HEK293 (cell line): ENCODE data around the gene IRF3.

Source experiments
- CTCF ChIA-PET: fragments of 350-600 bp; formaldehyde crosslinking; extraction: SDS; loops from one replicate; lab custom pipeline; 2021; ENCODE audit warnings: antibody characterized with exemption; lab: Yijun Ruan, JAX
- POLR2A ChIA-PET: fragments of 300-600 bp; formaldehyde crosslinking; extraction: SDS; loops from one replicate; lab custom pipeline; 2020; ENCODE audit warnings: antibody characterized with exemption, inconsistent platforms; lab: Yijun Ruan, JAX
- H3K27ac ChIP-seq: fragments of 200-500 bp; sonication (Bioruptor generic); 2 replicates; pipeline ENCODE4 v1.5.1; 2014; ENCODE audit warnings: low read depth, low read length, control low read depth, inconsistent platforms; ENCODE audit errors: extremely low read depth
- H3K36me3 ChIP-seq, 2 experiments: fragments of 200-500 bp in 1 of 2; sonication (Bioruptor generic) in 1 of 2; 1 replicate in 1 of 2; 2 replicates in 1 of 2; pipeline ENCODE4 v1.5.1; 2014 to 2017; ENCODE audit warnings: inconsistent platforms in 2 of 2, low read length in 2 of 2; ENCODE audit not compliant: control insufficient read depth in 2 of 2, insufficient read depth in 1 of 2
- H3K4me1 ChIP-seq: fragments of 200-500 bp; sonication (Bioruptor generic); 2 replicates; pipeline ENCODE4 v1.5.1; 2014; ENCODE audit warnings: mild to moderate bottlenecking, low read length, inconsistent platforms; ENCODE audit not compliant: control insufficient read depth, insufficient read depth
- H3K4me3 ChIP-seq: 2 replicates; pipeline ENCODE4 v1.5.1; 2011; ENCODE audit warnings: low read depth, mild to moderate bottlenecking, control low read depth, low read length, moderate library complexity
- H3K9me3 ChIP-seq: fragments of 200-500 bp; sonication (Bioruptor generic); 2 replicates; pipeline ENCODE4 v1.5.1; 2014; ENCODE audit warnings: low read depth, low read length, inconsistent platforms; ENCODE audit not compliant: control insufficient read depth, insufficient read depth
- FEZF1 ChIP-seq: fragments of 450-650 bp; formaldehyde crosslinking; IDR thresholded peaks from 2 replicates; pipeline ENCODE4 v1.5.1; 2016; ENCODE audit warnings: missing biosample characterization, missing genetic modification characterization
- GFI1B ChIP-seq: fragments of 450-650 bp; formaldehyde crosslinking; IDR thresholded peaks from 2 replicates; pipeline ENCODE4 v1.5.1; 2016; ENCODE audit warnings: missing biosample characterization, missing genetic modification characterization
- KLF7 ChIP-seq: fragments of 450-650 bp; formaldehyde crosslinking; IDR thresholded peaks from 2 replicates; pipeline ENCODE4 v1.5.1; 2016; ENCODE audit warnings: missing biosample characterization, missing genetic modification characterization, borderline replicate concordance
- KLF8 ChIP-seq: fragments of 450-650 bp; formaldehyde crosslinking; IDR thresholded peaks from 2 replicates; pipeline ENCODE4 v1.5.1; 2016; ENCODE audit warnings: missing biosample characterization, missing genetic modification characterization
- KLF9 ChIP-seq: fragments of 450-650 bp; formaldehyde crosslinking; IDR thresholded peaks from 2 replicates; pipeline ENCODE4 v1.5.1; 2016; ENCODE audit warnings: missing biosample characterization, missing genetic modification characterization, low read depth
- OSR2 ChIP-seq: fragments of 450-650 bp; formaldehyde crosslinking; IDR thresholded peaks from 2 replicates; pipeline ENCODE4 v1.5.1; 2016; ENCODE audit warnings: missing biosample characterization, missing genetic modification characterization
- PRDM1 ChIP-seq: fragments of 450-650 bp; formaldehyde crosslinking; IDR thresholded peaks from 2 replicates; pipeline ENCODE4; 2016; ENCODE audit warnings: missing biosample characterization, missing genetic modification characterization
- SCRT1 ChIP-seq: fragments of 450-650 bp; formaldehyde crosslinking; IDR thresholded peaks from 2 replicates; pipeline ENCODE4 v1.5.1; 2016; ENCODE audit warnings: missing biosample characterization, missing genetic modification characterization, borderline replicate concordance
- ZBTB21 ChIP-seq: fragments of 450-650 bp; formaldehyde crosslinking; IDR thresholded peaks from 2 replicates; pipeline ENCODE4 v1.5.1; 2017; ENCODE audit warnings: missing biosample characterization, missing genetic modification characterization
- ZFP37 ChIP-seq: fragments of 450-650 bp; formaldehyde crosslinking; IDR thresholded peaks from 2 replicates; pipeline ENCODE4 v1.5.1; 2016; ENCODE audit warnings: missing biosample characterization, missing genetic modification characterization
- ZNF133 ChIP-seq: fragments of 450-650 bp; formaldehyde crosslinking; IDR thresholded peaks from 2 replicates; pipeline ENCODE4 v1.5.1; 2016; ENCODE audit warnings: missing biosample characterization, missing genetic modification characterization
- ZNF2 ChIP-seq: fragments of 450-650 bp; formaldehyde crosslinking; IDR thresholded peaks from 2 replicates; pipeline ENCODE4 v1.5.1; 2016; ENCODE audit warnings: missing biosample characterization, missing genetic modification characterization
- ZNF398 ChIP-seq: fragments of 450-650 bp; formaldehyde crosslinking; IDR thresholded peaks from 2 replicates; pipeline ENCODE4 v1.5.1; 2017; ENCODE audit warnings: missing biosample characterization, missing genetic modification characterization
- ZNF416 ChIP-seq: fragments of 450-650 bp; formaldehyde crosslinking; IDR thresholded peaks from 2 replicates; pipeline ENCODE4 v1.5.1; 2016; ENCODE audit warnings: missing biosample characterization, missing genetic modification characterization
- ZNF473 ChIP-seq: fragments of 450-650 bp; formaldehyde crosslinking; IDR thresholded peaks from 2 replicates; pipeline ENCODE4 v1.5.1; 2017; ENCODE audit warnings: missing biosample characterization, missing genetic modification characterization
- ZNF501 ChIP-seq: fragments of 450-650 bp; formaldehyde crosslinking; IDR thresholded peaks from 2 replicates; pipeline ENCODE4 v1.5.1; 2016; ENCODE audit warnings: missing biosample characterization, missing genetic modification characterization
- ZNF514 ChIP-seq: fragments of 450-650 bp; formaldehyde crosslinking; IDR thresholded peaks from 2 replicates; pipeline ENCODE4 v1.5.1; 2016; ENCODE audit warnings: missing biosample characterization, missing genetic modification characterization
- ZNF629 ChIP-seq: fragments of 450-650 bp; formaldehyde crosslinking; IDR thresholded peaks from 2 replicates; pipeline ENCODE4 v1.5.1; 2017; ENCODE audit warnings: missing biosample characterization, missing genetic modification characterization
- ZNF658 ChIP-seq: fragments of 450-650 bp; formaldehyde crosslinking; IDR thresholded peaks from 2 replicates; pipeline ENCODE4; 2016; ENCODE audit warnings: missing biosample characterization, missing genetic modification characterization
- ZNF670 ChIP-seq: fragments of 450-650 bp; formaldehyde crosslinking; IDR thresholded peaks from 2 replicates; pipeline ENCODE4 v1.5.1; 2016; ENCODE audit warnings: missing biosample characterization, missing genetic modification characterization, low read depth
- ZNF747 ChIP-seq: fragments of 450-650 bp; formaldehyde crosslinking; IDR thresholded peaks from 2 replicates; pipeline ENCODE4 v1.5.1; 2016; ENCODE audit warnings: missing biosample characterization, missing genetic modification characterization
- ZNF843 ChIP-seq: fragments of 450-650 bp; formaldehyde crosslinking; IDR thresholded peaks from 2 replicates; pipeline ENCODE4 v1.5.1; 2016; ENCODE audit warnings: missing biosample characterization, missing genetic modification characterization
- ZSCAN23 ChIP-seq: fragments of 450-650 bp; formaldehyde crosslinking; IDR thresholded peaks from 2 replicates; pipeline ENCODE4 v1.5.1; 2016; ENCODE audit warnings: missing biosample characterization, missing genetic modification characterization
- TF ChIP-seq, protein P1 (sequence below): fragments of 450-650 bp; formaldehyde crosslinking; IDR thresholded peaks from 2 replicates; pipeline ENCODE4 v1.5.1; 2016; ENCODE audit warnings: missing biosample characterization, missing genetic modification characterization
- TF ChIP-seq, protein P2 (sequence below): fragments of 450-650 bp; formaldehyde crosslinking; IDR thresholded peaks from 2 replicates; pipeline ENCODE4 v1.5.1; 2016; ENCODE audit warnings: missing biosample characterization, missing genetic modification characterization
- TF ChIP-seq, protein P3 (sequence below): fragments of 450-650 bp; formaldehyde crosslinking; IDR thresholded peaks from 2 replicates; pipeline ENCODE4 v1.5.1; 2016; ENCODE audit warnings: missing biosample characterization, missing genetic modification characterization
- TF ChIP-seq, protein P4 (sequence below): IDR thresholded peaks from 2 replicates; pipeline ENCODE4 v1.6.1; 2011; ENCODE audit warnings: mild to moderate bottlenecking, low read depth, low read length, borderline replicate concordance
- TF ChIP-seq, protein P5 (sequence below): fragments of 450-650 bp; formaldehyde crosslinking; IDR thresholded peaks from 2 replicates; pipeline ENCODE4 v1.5.1; 2016; ENCODE audit warnings: missing biosample characterization, missing genetic modification characterization

The IRF3 gene

GRCh38 chr19:49641688-49642491, 23.8 kb downstream of the IRF3 start, which contains the start of gene SCAF1 (continued):
- TF ChIP-seq GFI1B (tag by site-specific recombination), result 0 out of 2 replicates have a peak, but pooled peaks have one; percentile 3
- TF ChIP-seq KLF9 (tag by site-specific recombination), result peak; percentile 98
- peak; percentile 96 for TF ChIP-seq ZNF629 (tag by site-specific recombination)
- TF ChIP-seq ZNF133 (tag by site-specific recombination), result no peak
- TF ChIP-seq ZNF658 (tag by site-specific recombination), result no peak
- no peak for TF ChIP-seq OSR2 (tag by site-specific recombination)
- no peak for TF ChIP-seq PRDM1 (tag by site-specific recombination)
- TF ChIP-seq ZNF670 (tag by site-specific recombination), result no peak

DNA sequence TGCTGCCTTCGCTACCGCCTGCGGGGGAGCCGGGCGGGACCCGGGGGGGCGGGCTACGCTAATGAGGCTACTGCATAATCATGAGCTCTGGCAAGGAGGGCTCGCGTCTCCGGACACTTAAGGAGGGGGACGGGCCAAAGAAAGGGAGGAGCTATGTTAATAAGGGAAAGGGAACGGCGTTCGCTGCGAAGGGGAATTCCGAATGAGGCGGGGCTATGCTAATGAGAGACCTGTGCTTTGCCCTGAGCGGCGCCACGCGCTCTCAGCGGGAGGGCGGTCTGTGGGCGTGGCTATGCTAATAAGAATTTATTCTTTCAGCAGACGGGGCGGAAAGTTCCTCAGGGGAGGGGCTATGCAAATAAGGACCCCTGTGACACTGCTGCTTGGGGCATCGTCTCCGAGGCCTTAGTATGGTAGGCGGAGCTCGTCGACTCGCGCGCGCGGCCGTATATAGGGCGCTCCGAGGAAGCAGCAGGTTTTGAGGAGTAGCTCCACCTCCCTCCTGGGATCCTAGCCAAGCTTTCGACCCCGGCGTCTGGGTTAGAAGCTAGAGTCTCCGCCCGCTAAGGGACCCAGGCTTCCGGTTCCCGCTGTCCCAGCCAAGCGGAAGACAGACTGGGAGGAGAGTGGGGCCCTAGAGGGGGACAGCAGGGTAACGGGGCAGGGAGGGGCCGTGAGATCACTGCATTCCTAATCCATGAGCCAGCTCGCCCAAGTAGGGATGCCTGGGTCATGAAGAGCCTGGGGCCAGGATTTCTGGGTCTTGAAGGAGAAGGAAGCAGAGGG, 25.4 kb downstream of the IRF3 start, which contains the start of gene RRAS:
RRAS (minus strand) TSS at position 31 of the 786 bp plus-strand sequence. CDS start 45 bp downstream, outside the sequence.
- H3K27ac ChIP-seq, result peak within 1 kb of the TSS; percentile 98
- peak within 1 kb of the TSS; percentile 51 for H3K4me3 ChIP-seq
- CTCF ChIA-PET, result interaction anchor here (0.6 to 6.5 kb wide), 9 partner anchors 32 to 926 kb away, joined by 3 to 59 read pairs (median 5); partner anchors contain the start of gene PRMT1
- H3K36me3 ChIP-seq, result peaks cover 0 to 17% of the 10 kb centered on the region in 2 experiments; a peak in 1 of 3 replicates
- no peaks in the 10 kb centered on the region for H3K9me3 ChIP-seq
- peaks cover 31% of the 10 kb centered on the region for H3K4me1 ChIP-seq
- POLR2A ChIA-PET, result interaction anchor here (0.5 to 3.5 kb wide), 36 partner anchors 8 to 1771 kb away, joined by 3 to 124 read pairs (median 6); partner anchors contain the start of genes AKT1S1, ALDH16A1, AP2A1 and ATF5
- TF ChIP-seq SCRT1 (tag by site-specific recombination) (0 out of 2 replicates have a peak, but pooled peaks have one; percentile 36), ZBTB21 (tag by site-specific recombination) (peak; percentile 84), ZNF416 (no peak), ZNF473 (tag by site-specific recombination) (no peak), GFI1B (tag by site-specific recombination) (no peak), ZNF843 (tag by site-specific recombination) (peak; percentile 85), ZNF501 (tag by site-specific recombination) (peak; percentile 85), KLF7 (peak; percentile 76; the same call in 1 of the 2 replicates), ZNF398 (tag by site-specific recombination) (peak; percentile 94), FEZF1 (tag by site-specific recombination) (0 out of 2 replicates have a peak, but pooled peaks have one; percentile 24), KLF8 (tag by site-specific recombination) (peak; percentile 99), ZNF514 (tag by site-specific recombination) (no peak), ZNF747 (no peak), ZSCAN23 (tag by site-specific recombination) (no peak), ZFP37 (peak; percentile 92; the same call in 1 of the 2 replicates), ZNF2 (tag by site-specific recombination) (0 out of 2 replicates have a peak, but pooled peaks have one; percentile 19)
- TF ChIP-seq, protein P1, sequence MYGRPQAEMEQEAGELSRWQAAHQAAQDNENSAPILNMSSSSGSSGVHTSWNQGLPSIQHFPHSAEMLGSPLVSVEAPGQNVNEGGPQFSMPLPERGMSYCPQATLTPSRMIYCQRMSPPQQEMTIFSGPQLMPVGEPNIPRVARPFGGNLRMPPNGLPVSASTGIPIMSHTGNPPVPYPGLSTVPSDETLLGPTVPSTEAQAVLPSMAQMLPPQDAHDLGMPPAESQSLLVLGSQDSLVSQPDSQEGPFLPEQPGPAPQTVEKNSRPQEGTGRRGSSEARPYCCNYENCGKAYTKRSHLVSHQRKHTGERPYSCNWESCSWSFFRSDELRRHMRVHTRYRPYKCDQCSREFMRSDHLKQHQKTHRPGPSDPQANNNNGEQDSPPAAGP (tag by site-specific recombination), result peak; percentile 88
- TF ChIP-seq, protein P2, sequence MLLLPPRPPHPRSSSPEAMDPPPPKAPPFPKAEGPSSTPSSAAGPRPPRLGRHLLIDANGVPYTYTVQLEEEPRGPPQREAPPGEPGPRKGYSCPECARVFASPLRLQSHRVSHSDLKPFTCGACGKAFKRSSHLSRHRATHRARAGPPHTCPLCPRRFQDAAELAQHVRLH, result peak; percentile 82
- TF ChIP-seq, protein P3, sequence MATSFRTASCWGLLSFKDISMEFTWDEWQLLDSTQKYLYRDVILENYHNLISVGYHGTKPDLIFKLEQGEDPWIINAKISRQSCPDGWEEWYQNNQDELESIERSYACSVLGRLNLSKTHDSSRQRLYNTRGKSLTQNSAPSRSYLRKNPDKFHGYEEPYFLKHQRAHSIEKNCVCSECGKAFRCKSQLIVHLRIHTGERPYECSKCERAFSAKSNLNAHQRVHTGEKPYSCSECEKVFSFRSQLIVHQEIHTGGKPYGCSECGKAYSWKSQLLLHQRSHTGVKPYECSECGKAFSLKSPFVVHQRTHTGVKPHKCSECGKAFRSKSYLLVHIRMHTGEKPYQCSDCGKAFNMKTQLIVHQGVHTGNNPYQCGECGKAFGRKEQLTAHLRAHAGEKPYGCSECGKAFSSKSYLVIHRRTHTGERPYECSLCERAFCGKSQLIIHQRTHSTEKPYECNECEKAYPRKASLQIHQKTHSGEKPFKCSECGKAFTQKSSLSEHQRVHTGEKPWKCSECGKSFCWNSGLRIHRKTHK (tag by site-specific recombination), result no peak
- TF ChIP-seq, protein P4, sequence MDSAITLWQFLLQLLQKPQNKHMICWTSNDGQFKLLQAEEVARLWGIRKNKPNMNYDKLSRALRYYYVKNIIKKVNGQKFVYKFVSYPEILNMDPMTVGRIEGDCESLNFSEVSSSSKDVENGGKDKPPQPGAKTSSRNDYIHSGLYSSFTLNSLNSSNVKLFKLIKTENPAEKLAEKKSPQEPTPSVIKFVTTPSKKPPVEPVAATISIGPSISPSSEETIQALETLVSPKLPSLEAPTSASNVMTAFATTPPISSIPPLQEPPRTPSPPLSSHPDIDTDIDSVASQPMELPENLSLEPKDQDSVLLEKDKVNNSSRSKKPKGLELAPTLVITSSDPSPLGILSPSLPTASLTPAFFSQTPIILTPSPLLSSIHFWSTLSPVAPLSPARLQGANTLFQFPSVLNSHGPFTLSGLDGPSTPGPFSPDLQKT, result no peak
- TF ChIP-seq, protein P5, sequence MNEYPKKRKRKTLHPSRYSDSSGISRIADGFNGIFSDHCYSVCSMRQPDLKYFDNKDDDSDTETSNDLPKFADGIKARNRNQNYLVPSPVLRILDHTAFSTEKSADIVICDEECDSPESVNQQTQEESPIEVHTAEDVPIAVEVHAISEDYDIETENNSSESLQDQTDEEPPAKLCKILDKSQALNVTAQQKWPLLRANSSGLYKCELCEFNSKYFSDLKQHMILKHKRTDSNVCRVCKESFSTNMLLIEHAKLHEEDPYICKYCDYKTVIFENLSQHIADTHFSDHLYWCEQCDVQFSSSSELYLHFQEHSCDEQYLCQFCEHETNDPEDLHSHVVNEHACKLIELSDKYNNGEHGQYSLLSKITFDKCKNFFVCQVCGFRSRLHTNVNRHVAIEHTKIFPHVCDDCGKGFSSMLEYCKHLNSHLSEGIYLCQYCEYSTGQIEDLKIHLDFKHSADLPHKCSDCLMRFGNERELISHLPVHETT (tag by site-specific recombination), result peak; percentile 69; the same call in 1 of the 2 replicates
